Measurements from ENCODE around the gene KBTBD13.

The KBTBD13 gene

GRCh38 chr15:65115086-65115485 is 38.5 kb downstream of the KBTBD13 start, which contains the start of gene UBAP1L:
Gene UBAP1L, minus strand, starts transcription at chr15:65115200. Its CDS starts 8,985 bp downstream, at chr15:65106215.
- DNase-seq (ENCODE audit: low read depth), result no peak
- no peak within 1 kb of the TSS for H3K4me3 ChIP-seq (ENCODE audit: low read depth, low read length)
- TF ChIP-seq, protein P1, sequence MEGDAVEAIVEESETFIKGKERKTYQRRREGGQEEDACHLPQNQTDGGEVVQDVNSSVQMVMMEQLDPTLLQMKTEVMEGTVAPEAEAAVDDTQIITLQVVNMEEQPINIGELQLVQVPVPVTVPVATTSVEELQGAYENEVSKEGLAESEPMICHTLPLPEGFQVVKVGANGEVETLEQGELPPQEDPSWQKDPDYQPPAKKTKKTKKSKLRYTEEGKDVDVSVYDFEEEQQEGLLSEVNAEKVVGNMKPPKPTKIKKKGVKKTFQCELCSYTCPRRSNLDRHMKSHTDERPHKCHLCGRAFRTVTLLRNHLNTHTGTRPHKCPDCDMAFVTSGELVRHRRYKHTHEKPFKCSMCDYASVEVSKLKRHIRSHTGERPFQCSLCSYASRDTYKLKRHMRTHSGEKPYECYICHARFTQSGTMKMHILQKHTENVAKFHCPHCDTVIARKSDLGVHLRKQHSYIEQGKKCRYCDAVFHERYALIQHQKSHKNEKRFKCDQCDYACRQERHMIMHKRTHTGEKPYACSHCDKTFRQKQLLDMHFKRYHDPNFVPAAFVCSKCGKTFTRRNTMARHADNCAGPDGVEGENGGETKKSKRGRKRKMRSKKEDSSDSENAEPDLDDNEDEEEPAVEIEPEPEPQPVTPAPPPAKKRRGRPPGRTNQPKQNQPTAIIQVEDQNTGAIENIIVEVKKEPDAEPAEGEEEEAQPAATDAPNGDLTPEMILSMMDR (conservative IDR thresholded peaks at IDR 0.05; ENCODE audit: low read depth, low read length), result no peak

DNA sequence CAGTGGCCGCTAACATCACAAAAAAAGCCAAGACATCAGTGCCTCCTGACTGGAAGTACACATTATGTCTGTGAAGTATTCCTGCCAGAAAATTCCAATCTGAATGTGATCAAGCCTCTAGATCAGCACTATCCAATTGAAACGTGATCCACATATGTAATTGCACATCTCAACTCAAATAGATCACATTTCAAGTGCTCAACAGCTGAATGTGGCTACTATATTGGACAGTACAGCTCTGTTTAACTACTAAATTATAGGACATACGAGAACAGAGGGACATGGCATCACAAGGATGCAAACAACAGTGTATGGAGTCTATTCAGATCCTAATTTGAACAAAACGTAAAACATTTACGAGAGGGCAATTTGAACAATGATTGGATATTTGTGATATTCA is 39.0 kb downstream of the KBTBD13 start:
- DNase-seq (ENCODE audit: low read depth), result no peak
- no peak overlapping the region for H3K4me3 ChIP-seq (ENCODE audit: low read depth, low read length)
- TF ChIP-seq, protein P1 (conservative IDR thresholded peaks at IDR 0.05; ENCODE audit: low read depth, low read length), result no peak
